NCI-H345 treated with DMSO at 0.1 percent for 48 hours (cell line): ENCODE data around the gene USP9X.
"Not testable (repeated sequence)": the region's sequence is repeated elsewhere in the genome, so short reads cannot be mapped to it uniquely, and the experiment has no call there.

Experiments
- DNase-seq: peaks from one replicate; lab custom pipeline; 2025; ENCODE audit not compliant: unreplicated experiment; lab: John Stamatoyannopoulos, UW

USP9X gene

DNA sequence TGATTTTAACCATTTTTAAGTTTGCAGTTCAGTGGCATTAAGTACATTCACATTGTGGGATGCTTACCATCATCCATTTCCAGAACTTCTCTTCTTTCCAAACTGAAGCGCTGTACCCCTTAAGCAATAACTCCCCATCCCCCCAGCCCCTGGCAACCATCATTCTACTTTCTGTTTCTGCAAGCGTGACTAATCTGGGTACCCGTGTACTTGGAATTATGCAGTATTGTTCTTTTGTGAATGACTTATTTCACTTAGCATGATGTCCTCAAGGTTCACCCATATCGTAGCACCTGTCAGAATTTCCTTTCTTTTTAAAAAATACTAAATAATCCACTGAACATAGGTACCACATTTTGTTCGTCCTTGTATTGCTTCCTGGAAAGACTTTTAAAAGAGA, 32.9 kb downstream of the USP9X start:
- no peak for DNase-seq

DNA sequence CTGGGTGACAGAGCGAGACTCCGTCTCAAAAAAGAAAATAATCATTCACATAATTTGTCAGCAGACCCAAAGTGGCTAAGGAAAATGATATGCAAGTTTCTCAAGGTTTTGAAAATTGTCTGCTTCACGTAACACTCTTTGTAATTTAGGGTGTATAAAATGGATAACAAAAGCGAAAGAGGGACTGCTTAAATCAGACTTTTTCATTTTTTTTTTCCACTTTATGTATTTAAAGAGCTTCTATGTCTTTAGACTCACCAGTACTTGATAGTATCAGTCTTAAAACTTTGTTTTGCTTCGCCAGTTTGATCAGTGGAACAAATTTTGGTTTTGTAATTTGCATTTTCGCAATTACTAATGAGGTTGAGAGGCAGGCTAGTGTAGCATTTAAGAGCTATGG, 34.6 kb downstream of the USP9X start:
- DNase-seq, result no peak

DNA sequence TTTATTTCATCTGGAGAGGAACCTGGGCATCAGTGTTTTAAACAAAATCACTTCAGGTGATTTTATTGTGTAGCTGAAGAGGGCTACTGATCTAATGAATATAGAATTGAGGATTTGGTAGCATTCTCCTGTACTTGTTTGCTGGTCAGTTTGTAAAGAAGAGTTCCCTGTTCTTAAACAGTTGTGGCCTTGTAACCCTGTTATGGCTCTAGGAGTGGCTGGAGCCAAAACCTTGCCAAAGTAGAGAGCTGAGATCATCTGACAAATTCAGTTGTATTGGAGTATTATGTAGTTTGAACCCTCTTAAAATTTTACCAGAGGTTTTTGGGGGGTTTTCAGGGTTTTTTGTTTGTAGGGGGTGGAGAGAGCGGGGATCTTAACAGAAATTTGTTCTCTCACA, 36.5 kb downstream of the USP9X start:
- DNase-seq, result no peak

DNA sequence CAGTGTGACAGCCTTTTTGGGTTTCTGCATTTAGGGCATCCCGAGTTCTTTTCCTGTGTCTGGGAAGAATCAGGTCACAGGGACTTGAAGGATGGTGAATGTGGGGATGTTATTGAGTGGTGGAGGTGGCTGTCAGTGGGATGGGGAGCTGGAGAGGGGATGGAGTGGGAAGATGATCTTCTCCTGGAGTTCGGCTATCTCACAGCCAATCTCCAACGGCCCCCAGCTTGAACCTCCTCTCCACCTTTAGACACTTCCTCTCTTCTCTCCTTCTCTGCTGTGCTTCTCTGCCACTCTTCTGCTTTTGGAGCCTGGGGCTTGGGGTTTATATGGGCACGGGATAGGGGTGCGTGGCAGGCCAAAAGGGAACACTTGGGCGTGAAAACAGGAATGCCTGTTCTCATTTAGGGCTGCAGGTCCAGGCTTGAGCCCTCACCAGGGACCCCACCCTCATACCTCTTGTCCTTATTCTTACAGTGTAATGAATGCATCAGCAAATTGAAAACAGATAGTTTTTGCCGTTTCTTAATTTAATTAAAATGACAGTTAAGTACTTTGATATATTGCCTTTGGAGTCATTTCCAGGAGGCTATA, 37.5 kb downstream of the USP9X start:
- no peak for DNase-seq

DNA sequence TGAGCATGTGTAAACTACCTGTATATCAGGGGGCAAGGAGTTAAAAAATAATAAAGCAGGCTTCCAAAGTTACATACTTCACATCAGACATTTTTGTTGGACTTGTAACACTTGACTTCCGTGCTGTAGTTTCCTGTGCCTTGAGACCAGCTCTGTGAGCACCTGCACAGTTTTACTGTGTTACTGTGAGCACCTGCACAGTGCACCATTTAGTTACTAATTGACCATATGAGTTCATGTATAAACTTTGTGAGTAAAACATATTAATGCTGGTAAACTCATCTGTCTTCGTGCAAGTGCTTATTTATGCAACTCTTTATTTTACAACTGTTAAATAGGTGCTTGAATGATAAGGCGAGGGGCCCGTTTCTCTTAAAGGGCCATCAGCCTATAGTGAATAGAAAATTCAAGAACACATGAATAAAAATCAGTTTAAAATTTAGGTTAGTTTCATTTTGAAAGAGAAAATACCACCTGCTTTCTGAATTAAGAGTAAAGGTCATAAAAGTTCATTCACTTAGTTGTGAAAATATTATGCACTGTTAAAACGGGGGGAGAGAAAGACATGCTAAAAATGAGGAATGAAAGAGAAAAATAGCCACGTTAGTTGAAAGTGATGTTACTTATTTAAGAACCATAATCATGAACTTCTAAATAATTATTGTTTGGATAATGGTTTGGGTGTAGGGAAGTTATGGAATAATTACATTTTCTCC, 42.4 kb downstream of the USP9X start:
- no peak for DNase-seq

DNA sequence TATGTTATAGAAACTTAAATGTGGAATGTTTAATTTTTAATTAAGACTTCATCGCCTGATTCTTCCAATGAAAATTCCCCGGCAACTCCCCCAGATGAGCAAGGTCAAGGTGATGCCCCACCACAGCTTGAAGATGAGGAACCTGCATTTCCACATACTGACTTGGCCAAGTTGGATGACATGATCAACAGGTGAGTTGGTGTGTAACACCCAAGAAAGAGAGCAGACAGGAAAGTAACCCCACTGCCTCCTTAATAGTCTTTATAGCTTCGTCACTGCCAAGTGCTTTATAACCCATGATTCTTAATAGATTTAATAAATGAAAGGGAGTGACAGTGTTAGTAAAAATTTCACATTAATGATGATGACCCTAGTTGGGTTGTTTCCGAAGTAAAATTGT, 43.7 kb downstream of the USP9X start:
- no peak for DNase-seq

DNA sequence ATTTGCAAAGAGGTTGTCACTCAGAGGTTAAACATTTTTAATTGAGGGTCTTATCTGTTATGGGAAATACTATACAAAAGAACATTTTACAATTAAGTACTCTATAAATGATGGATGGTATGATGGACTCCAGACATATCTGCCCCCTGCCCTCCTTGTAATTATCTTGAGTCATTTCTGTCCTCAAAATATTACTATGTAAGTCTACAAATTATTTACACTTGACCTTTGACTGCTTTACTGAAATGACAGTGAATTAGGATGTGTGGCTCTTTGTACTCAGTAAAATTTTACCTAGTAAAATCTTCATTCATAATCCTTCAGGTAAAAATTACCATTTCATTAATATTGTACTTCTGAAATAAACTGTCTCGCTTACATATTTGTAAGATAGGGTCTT, 46.5 kb downstream of the USP9X start:
- no peak for DNase-seq

DNA sequence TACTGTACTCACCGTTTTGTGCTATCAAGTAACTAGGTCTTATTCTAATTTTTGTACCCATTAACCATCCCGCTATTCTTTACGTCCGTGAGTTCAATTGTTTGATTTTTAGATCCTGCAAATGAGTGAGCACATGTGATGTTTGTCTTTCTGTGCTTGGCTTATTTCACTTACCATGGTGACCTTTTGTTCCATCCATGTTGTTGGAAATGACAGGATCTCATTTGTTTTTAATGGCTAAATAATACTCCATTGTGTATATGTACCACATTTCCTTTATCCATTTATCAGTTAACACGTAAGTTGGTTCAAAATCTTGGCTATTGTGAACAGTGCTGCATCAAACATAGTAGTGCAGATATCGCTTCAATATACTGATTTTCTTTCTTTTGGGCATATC, 48.3 kb downstream of the USP9X start:
- DNase-seq, result no peak

DNA sequence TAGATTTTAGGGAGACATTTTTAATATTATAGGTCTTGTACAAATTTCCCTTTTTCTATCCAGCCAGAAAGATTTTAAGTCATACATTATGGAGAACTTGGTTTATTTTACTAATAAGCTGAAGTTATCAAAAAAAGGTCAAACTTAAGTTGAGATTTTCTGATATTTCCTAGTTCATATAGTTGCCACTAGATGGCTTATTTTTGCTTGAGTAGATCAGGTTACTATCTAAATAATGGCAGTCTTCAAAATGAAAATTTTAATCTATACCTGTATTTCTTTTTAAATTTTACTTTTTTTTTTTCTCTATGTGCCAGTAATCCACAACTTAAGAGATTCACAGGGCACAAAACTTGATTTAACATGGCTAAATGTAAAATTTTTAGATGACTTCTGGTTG, 52.3 kb downstream of the USP9X start:
- no peak for DNase-seq

DNA sequence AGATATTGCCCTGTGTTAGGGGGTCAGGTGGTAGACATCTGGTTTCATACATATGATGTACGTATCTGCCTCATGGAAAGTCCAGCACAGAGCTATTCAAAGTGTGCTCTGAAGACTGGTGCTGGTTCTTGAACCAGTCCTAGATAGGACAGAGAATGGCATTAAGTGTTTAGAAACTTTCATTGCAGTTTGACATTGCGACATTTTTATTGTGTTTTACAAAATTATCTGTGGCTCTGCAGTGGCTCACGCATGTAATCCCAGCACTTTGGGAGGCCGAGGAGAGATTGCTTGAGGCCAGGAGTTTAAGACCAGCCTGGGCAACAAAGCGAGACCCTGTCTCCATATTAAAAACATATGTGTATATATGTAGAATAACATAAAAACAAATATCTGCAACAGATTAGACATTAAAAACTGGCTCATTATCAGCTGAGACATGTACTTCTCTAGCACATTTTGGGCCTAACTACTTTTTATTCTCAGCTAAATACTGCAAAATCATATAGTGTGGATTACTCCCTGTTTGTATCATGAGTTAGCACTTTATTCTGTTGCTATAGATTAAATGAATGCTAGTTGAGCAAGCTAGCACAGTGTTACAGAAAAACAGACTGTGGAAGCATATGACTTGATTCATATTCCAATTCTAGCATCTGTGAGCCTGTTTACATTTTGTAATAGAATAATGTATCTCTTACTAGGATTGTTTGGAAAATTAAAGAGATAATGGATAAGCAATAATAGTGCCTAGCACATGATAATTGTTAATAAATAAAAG, 57.1 kb downstream of the USP9X start:
- DNase-seq, result no peak

DNA sequence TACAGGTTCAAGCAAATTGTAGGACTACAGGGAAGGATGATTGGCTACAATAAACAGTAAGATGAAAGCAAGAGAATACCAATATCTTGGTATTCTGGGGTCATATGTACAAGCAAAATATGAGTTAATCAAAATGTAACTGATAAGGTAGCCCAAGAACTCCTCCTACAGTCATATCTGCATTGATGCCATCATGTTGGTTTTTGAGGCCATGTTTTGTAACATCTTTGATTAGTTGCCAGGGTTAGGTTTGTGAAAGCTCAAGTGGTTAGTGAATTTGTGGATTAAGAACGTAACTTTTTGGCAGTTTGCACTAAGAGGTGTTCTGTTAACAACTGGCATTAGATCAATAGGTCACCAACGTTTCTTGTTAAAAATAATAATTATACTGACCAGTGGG, 59.6 kb downstream of the USP9X start:
- no peak for DNase-seq

DNA sequence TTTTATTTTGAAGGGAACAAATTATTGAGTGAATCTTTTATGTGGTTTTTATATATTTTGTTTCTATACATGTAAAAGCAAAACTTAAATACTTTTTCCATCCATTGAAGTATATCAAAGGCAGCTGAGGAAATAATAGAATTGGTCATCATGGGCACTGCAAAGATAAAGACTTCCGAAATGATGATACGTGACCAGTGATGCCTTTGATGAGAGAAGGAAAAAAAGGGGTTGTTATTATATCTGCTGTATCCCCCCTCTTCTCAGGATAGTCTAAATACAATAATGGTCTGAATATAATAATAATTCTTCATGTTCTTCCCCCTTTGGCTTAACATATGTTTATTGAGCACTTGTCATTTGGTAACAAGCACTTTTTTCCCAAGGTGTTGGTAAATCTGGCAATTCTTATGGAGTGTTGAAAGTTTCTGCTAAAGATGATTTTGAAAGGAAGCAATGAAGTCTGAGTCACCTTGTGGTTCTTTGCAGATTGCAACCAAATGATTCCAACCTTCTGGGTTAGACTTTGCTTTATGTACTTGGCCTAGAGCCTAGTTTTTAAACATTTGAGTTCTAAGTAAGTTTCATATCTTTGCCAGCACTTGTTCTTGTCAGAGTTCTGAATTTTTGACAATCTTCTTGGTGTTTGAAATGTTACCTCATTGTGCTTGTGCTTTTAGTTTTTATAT, 60.8 kb downstream of the USP9X start:
- no peak for DNase-seq

DNA sequence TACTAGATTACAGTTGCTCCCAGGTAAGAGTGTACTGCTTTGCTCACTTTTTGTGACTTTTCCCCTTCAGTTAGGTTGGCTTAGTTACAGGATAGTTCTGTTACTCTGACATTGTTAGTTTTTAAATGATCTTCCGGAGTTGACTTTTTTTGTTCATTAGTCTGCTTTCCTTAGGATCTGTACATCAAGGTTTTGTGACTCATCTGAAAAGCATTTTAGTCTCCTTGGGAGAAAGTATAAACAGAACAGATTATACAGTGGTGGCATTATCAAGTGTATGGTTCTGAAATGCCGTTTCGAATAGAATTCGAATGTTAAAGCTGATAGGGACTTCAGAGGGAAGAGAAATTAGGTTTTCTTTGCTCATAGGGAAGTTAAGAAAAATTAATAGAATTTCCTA, 63.3 kb downstream of the USP9X start:
- DNase-seq, result no peak

DNA sequence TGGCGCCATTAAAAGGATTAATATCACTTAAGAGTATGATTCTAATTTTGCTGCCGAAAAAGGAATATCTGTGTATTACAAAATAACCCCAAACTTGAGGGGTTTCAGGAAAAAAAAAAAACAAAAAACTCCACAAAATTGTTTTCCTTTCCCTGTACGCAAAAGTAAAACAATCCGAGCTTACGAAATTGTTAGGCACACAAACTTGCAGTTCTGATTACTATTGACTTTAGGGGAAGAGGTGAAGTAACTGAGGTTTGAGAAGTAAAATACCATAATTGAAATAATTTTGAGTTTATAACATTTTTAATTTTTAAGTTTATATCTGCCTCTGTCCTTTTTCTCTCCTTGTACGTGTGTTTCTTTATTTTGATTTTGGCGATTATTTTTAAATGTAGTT, 64.8 kb downstream of the USP9X start:
- DNase-seq, result no peak

DNA sequence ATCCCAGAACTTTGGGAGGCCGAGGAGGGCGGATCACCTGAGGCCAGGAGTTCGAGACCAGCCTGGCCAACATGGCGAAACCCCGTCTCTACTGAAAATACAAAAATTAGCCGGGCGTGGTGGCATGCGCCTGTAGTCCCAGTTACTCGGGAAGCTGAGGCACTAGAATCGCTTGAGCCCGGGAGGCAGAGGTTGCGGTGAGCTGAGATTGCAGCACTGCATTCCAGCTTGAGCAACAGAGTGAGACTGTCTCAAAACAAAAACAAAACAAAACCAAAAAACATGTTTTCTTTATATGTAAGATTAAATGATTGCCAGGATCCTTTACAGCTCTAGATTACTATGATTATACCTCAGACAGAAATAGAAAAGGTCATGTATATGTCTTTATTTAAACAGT, 66.5 kb downstream of the USP9X start:
- not testable (repeated sequence) for DNase-seq

DNA sequence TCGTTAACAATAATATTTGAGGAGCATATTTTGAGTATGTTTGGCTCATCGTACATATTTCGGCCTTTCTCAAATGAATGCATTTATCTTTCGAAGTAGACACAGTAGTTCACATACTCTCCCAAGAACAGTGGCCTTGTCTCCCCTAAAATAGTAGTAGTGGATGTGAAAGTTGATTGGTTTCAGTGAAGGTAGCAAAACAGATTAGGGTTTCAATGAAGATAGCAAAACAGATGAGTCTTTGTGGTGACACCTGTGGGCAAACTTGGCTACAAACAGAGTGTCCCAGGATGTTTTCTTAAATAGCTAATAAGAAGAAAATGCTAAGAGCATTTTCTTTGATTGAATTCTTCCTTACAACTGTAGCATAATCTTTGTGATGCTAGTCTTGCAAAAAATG, 67.0 kb downstream of the USP9X start:
- no peak for DNase-seq

DNA sequence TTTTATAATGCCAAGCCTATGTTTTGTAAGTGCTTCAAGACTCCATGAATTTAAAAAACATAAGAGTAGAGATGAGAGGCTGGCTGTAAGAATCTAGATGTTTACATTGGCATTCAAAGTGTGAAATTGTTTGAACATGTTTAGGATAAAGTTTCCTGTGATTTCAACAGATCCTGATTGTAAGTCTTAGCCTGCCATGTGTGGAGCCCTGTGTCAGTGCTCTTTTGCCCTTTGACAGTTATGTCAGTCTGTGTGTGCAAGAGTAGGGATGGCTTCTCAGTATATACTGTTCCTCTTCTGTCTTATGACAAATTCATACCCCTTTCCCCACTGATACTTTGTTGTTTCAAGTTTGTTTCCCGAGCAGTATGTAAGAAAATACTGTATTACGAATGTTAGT, 68.2 kb downstream of the USP9X start:
- DNase-seq, result no peak

DNA sequence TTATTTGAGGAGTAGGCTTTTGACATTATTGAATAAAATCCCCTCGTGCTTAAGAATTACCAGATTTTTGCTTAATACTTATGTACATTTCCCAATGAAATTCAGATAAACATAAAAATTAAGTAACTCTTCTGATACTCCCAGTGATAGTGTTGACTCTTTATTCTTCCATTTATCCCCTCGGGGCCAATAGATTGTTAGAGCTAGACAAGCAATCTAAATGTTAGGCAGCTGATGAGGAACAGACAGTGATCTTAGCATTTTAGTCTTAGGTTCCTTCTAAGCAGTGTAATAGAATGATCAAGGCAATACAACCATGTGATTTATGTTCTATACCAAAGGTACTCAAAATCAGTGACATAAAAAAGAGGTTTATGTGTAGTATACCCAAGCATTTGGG, 68.7 kb downstream of the USP9X start:
- DNase-seq, result no peak

DNA sequence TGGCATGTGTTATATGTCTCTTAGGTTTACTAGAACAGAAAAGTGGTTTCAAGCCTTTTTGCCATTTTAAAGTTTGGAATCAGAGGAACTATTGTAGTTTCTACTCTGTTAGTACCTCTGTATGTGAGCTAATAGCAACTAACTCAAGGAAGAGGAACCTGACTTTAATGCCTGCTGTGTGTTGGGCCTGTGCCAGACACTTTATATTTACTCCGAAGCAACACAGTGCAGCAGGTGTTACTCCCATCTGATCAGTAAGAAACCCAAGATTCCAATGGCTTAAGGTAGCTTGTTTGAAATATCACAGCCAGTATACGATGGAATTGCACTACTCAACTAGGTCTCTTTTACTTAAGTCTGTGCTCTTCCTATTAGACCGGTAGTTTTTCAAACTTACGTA, 79.2 kb downstream of the USP9X start:
- DNase-seq, result no peak

DNA sequence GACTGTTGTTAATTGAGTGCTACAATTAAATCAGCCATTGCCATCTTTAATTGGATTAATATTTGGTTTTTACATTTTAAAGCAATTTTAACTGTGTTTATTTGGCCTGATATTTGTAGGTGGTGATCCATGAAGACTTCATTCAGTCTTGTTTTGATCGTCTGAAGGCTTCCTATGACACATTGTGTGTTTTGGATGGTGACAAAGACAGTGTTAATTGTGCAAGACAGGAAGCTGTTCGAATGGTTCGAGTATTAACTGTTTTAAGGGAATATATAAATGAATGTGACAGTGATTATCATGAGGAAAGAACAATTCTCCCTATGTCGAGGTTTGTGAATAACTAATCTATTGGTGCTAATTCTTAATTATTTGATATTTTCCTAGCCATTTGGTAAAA, 82.6 kb downstream of the USP9X start:
- DNase-seq, result no peak

DNA sequence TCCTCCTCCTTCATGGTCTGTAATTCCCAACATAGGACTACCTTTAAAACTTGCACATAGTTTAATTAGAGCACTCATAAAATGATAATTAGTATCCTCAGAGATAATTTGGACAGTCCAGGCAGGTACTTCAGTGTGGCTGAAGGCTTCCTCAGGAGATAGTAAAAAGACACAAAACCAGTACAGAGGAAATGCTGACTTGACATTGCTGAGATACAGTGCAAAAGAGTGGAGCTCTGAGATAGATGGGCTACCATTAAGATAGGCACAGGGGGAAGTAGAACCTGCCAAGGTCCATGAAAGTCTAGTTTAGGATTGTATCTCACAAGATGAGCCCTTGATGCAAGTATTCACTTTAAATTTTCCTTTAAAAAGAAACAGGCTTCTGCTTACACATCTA, 91.0 kb downstream of the USP9X start:
- no peak for DNase-seq

DNA sequence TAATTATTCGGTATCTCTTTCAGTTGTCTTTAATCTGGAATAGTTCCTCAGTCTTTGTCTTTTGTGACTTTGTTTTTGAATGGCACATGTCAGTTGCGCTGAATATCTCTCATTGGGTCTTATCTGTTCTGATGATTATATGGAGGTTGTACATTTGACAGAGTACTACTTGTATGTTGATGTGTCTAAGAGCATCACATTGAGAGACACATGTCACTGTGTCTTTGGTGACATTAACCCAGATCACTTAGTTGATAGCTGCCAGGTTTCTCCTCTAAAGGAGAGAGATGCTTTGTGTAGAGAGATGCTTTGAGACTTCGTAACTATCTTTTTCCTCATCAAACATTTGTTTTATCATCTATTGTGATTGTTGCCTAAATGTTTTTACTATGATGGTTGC, 92.1 kb downstream of the USP9X start:
- DNase-seq, result no peak
